GM20000 (cell line): ENCODE measurements around the gene PXN.
A peak's percentile ranks its signal among the peaks of the same experiment; 100 is the strongest.
"Not testable (repeated sequence)": the region's sequence is repeated elsewhere in the genome, so short reads cannot be mapped to it uniquely, and the experiment has no call there.

ENCODE experiments used
- DNase-seq: peaks from one replicate; pipeline ENCODE4 v3.0.0; 2012; ENCODE audit warnings: low spot score
- CTCF ChIP-seq: IDR thresholded peaks from 2 replicates; pipeline ENCODE4 v1.5.1; 2012; ENCODE audit warnings: mild to moderate bottlenecking, control low read depth; ENCODE audit errors: extremely low read depth, missing control alignments

Gene PXN

GRCh38 chr12:120199595-120200306 lies 65.8 kb downstream of the PXN start:
- DNase-seq = no peak
- no peak for TF ChIP-seq CTCF

GRCh38 chr12:120199025-120199424 lies 66.5 kb downstream of the PXN start:
- no peak for TF ChIP-seq CTCF
- DNase-seq = no peak

- TF ChIP-seq CTCF = no peak
- no peak for DNase-seq
Measured at GRCh38 chr12:120197542-120197887, 68.0 kb downstream of the PXN start.

GRCh38 chr12:120196817-120197541 lies 68.6 kb downstream of the PXN start:
- not testable (repeated sequence) for DNase-seq

GRCh38 chr12:120196363-120196762 lies 69.2 kb downstream of the PXN start:
- no peak for TF ChIP-seq CTCF
- DNase-seq = no peak

GRCh38 chr12:120194534-120195395 lies 70.8 kb downstream of the PXN start, which contains the start of gene GCN1:
GCN1 (minus strand) TSS chr12:120194715; CDS start chr12:120194697, 18 bp downstream.
- no peak for TF ChIP-seq CTCF
- peak; percentile 92 for DNase-seq

GRCh38 chr12:120194226-120194533 lies 71.3 kb downstream of the PXN start:
- TF ChIP-seq CTCF = no peak
- DNase-seq = no peak

GRCh38 chr12:120193286-120193685 lies 72.2 kb downstream of the PXN start:
- DNase-seq = not testable (repeated sequence)
